Lower leg skin (tissue), 4 donors: Measurements from ENCODE around the gene GIPC3. TPM values are rescaled to one million over a fixed set of nuclear protein-coding genes. Genes with fewer than 3 reads are reported as not detected.

Experiments
- DNase-seq, 2 donors: peaks; one replicate each; pipeline ENCODE4 v3.0.0-alpha.2; 2019; ENCODE audit warnings: low spot score in 2 of 2
- H3K4me3 ChIP-seq: fragments of 200-600 bp; sonication (generic); 2 replicates; pipeline ENCODE4 v1.5.1; 2017; ENCODE audit warnings: mild to moderate bottlenecking, low read depth; ENCODE audit not compliant: poor library complexity, severe bottlenecking
- POLR2A ChIP-seq, 2 donors: fragments of 450-650 bp; IDR thresholded peaks; one replicate each; pipeline ENCODE4 v1.6.1; 2016 to 2017; ENCODE audit warnings: antibody characterized with exemption in 2 of 2, mild to moderate bottlenecking in 1 of 2, moderate library complexity in 1 of 2
- WGBS, 2 donors: methylation state at CpG; one replicate each; pipeline ENCODE4 v1.1.5; 2018; 5-methylcytosine and 5-hydroxymethylcytosine counted together
- intact Hi-C: fragments of 100-400 bp; cut with DNase I; formaldehyde crosslinking; loops from one replicate; pipeline ENCODE4 v1.15.0; 2023; ENCODE audit warnings: low total_unique reads
- total RNA-seq, 4 donors: library from RNA; depleted of rRNA; stranded (reverse); fragments of >200 nt; gene quantifications; one replicate each; pipeline ENCODE4 v1.1.0, GENCODE V29; 2016
- TF ChIP-seq, protein P1 (sequence below), 3 donors: fragments of 450-650 bp; IDR thresholded peaks; one replicate each; pipeline ENCODE4 v1.5.1; 2016; ENCODE audit warnings: antibody characterized with exemption in 3 of 3, mild to moderate bottlenecking in 3 of 3, moderate library complexity in 2 of 3

GIPC3 gene
- total RNA-seq, 4 donors from 2014 or later: 0.19 to 0.52 (median 0.25) TPM; not detected in 1

DNA sequence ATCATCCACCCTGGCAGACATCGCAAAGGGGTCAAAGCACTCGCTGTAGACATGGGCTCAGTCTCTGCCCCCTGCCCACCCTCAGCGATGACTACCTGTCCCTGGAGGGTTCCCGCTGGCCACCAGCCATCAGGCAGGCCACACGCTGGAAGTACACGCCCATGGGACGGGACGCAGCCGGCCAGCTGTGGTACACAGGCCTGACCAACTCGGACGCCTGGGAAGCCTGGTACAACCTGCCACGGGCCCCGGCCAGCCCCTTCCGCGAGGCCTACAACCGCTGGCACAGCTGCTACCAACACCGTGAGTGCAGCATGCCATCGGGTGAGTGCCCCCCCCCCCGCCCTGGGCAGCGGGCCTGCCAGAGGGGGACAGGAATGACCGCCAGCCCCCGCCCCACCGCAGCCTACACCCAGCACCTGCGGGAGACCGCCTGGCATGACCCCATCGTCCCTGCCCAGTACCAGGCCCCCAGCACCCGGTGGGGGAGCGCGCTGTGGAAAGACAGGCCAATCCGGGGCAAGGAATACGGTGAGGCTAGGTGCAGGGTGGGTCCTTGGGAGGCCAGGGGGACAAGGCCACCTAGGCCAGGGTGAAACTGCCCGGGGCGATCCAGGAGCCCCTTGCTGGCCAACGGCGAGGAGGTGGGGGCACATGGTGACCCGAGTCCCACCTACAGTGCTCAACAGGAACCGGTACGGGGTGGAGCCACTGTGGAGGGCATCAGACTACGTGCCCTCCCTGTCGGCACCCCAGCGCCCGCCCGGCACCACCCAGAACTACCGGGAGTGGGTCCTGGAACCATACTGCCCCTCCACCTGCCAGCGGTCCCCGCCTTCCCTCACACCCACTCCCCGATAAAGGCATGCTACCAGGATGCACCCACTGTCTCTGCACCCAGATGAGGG lies 41.9 kb upstream of the GIPC3 start:
- H3K4me3 ChIP-seq: no peak overlapping the region
- TF ChIP-seq POLR2A (IDR thresholded peaks at IDR 0.05): no peak
- TF ChIP-seq, protein P1, sequence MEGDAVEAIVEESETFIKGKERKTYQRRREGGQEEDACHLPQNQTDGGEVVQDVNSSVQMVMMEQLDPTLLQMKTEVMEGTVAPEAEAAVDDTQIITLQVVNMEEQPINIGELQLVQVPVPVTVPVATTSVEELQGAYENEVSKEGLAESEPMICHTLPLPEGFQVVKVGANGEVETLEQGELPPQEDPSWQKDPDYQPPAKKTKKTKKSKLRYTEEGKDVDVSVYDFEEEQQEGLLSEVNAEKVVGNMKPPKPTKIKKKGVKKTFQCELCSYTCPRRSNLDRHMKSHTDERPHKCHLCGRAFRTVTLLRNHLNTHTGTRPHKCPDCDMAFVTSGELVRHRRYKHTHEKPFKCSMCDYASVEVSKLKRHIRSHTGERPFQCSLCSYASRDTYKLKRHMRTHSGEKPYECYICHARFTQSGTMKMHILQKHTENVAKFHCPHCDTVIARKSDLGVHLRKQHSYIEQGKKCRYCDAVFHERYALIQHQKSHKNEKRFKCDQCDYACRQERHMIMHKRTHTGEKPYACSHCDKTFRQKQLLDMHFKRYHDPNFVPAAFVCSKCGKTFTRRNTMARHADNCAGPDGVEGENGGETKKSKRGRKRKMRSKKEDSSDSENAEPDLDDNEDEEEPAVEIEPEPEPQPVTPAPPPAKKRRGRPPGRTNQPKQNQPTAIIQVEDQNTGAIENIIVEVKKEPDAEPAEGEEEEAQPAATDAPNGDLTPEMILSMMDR (IDR thresholded peaks at IDR 0.05): no peak
- WGBS, 2 donors: 71% methylated on average over 36 to 39 of the region's 47 CpGs
- DNase-seq: no peak
- intact Hi-C loops: no loop called here

- H3K4me3 ChIP-seq: no peak overlapping the region
- TF ChIP-seq, protein P1 (IDR thresholded peaks at IDR 0.05): no peak
- TF ChIP-seq POLR2A (IDR thresholded peaks at IDR 0.05): no peak
- 78 to 91% methylated on average over 8 to 9 of the region's 9 CpGs for WGBS, 2 donors
- no peak for DNase-seq
- intact Hi-C loops: no loop called here
Observed at GRCh38 chr19:3544058-3544376, 41.3 kb upstream of the GIPC3 start.

- no peak for TF ChIP-seq POLR2A (IDR thresholded peaks at IDR 0.05)
- TF ChIP-seq, protein P1 (IDR thresholded peaks at IDR 0.05): peak in 1 of 3 donors; percentile 67
- WGBS, 2 donors: 49 to 56% methylated on average over 26 to 30 of the region's 30 CpGs
- intact Hi-C loops: no loop called here
- no peak overlapping the region for H3K4me3 ChIP-seq
- DNase-seq: peak; percentile 46 to 95
Observed at GRCh38 chr19:3544742-3545668, 40.3 kb upstream of the GIPC3 start.

GRCh38 chr19:3545669-3546034 lies 39.6 kb upstream of the GIPC3 start:
- TF ChIP-seq, protein P1 (IDR thresholded peaks at IDR 0.05): no peak
- no peak for TF ChIP-seq POLR2A (IDR thresholded peaks at IDR 0.05)
- no peak for DNase-seq
- H3K4me3 ChIP-seq: no peak overlapping the region
- intact Hi-C loops: no loop called here
- WGBS, 2 donors: 69 to 72% methylated on average over 10 of the region's 10 CpGs

DNA sequence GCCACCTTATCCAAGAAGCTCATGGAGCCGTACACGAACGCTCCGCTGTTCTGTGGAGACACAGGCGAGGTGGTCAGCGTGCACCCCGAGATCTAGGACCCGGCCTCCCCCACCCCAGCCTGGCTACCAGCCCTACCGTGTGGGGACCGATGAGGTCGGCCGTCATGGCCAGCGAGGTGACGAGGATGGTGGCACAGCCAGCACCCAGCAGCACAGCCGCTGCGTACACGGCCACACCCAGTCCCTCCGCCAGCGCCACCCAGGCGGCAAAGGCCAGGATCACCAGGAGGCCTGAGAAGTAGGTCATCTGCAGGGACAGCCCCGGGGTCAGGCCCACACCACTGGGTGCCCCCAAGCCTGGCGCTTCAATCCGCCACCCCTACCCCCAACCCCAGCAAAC lies 39.2 kb upstream of the GIPC3 start:
- WGBS, 2 donors: 78 to 84% methylated on average over 13 to 23 of the region's 23 CpGs

More for the DNA sequence above, 39.2 kb upstream of the GIPC3 start:
- intact Hi-C loops: no loop called here
- no peak for TF ChIP-seq POLR2A (IDR thresholded peaks at IDR 0.05)
- TF ChIP-seq, protein P1 (IDR thresholded peaks at IDR 0.05): no peak
- no peak for DNase-seq
- no peak overlapping the region for H3K4me3 ChIP-seq
